Dendritic cell treated with granulocyte-macrophage colony-stimulating factor and Interleukin-4, amounts not matched to agents 40 ng/mL and 50 ng/mL, for 4 days (primary cell): Measurements from ENCODE around the gene STMND1.

Experiments
- H3K27ac Mint-ChIP-seq: one replicate; pipeline ENCODE4 v1.8.0; 2022; ENCODE audit warnings: mild to moderate bottlenecking, mixed read lengths
- H3K27me3 Mint-ChIP-seq: one replicate; pipeline ENCODE4 v1.8.0; 2022; ENCODE audit warnings: mild to moderate bottlenecking, mixed read lengths
- H3K36me3 Mint-ChIP-seq: one replicate; pipeline ENCODE4 v1.8.0; 2022; ENCODE audit warnings: low read depth, mixed read lengths
- H3K4me1 Mint-ChIP-seq: one replicate; pipeline ENCODE4 v1.8.0; 2022; ENCODE audit warnings: low read depth, mixed read lengths
- H3K4me3 Mint-ChIP-seq: one replicate; pipeline ENCODE4 v1.8.0; 2022; ENCODE audit warnings: mild to moderate bottlenecking, moderate library complexity, mixed read lengths
- H3K9me3 Mint-ChIP-seq: one replicate; pipeline ENCODE4 v1.8.0; 2022; ENCODE audit warnings: mixed read lengths
- intact Hi-C: fragments of 100-400 bp; cut with micrococcal nuclease; formaldehyde crosslinking; loops from one replicate; pipeline ENCODE4 v1.15.0; 2022

The STMND1 gene

GRCh38 chr6:17107863-17108262, 6.0 kb downstream of the STMND1 start:
- intact Hi-C loops = no loop called here
- no peaks in the 10 kb centered on the region for H3K9me3 Mint-ChIP-seq
- H3K4me3 Mint-ChIP-seq = no peak overlapping the region
- H3K36me3 Mint-ChIP-seq = no peaks in the 10 kb centered on the region
- H3K27ac Mint-ChIP-seq = no peak overlapping the region
- H3K27me3 Mint-ChIP-seq = peaks cover 25% of the 10 kb centered on the region
- no peaks in the 10 kb centered on the region for H3K4me1 Mint-ChIP-seq

DNA sequence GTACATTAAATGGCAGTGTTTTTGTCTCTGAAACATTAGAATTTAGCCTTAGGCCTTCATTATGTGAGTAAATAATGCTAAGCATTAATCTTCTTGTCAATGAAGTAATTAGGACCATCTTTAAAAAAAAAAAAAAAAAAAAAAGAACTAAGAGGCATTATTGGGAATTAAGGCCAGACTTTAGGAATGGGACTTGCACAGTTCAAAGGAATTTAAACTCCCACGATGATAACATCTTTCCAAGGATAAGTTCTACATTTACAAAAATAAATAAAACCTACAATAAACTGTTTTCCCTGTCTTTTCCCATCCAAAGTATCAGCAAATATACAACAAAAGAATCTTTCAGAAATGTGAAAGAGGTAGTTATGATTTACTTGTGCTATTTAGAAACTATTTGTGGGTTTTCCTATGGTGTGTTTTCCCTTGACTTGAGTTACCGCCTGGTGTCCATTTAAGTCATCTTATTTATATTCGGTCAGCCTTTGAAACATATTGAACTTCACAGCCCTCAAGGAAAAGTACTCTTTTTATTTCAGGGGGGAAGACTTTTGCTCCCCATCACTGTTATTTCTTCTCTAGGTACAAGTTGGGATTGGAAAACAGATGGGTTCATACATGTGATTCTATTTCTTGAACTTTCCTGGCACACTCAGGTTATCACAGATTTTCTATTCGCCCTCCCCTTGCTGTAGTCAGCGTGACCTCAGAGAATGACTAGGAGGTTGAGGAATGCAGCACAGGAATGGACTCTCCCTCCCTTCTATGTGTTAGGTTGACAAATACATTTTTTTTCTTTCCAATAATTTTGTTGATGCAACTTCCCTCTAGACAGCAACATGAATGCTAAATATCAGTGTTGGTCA, 13.6 kb downstream of the STMND1 start:
- no peaks in the 10 kb centered on the region for H3K36me3 Mint-ChIP-seq
- intact Hi-C loops = no loop called here
- peaks cover 8% of the 10 kb centered on the region for H3K4me1 Mint-ChIP-seq
- H3K9me3 Mint-ChIP-seq = no peaks in the 10 kb centered on the region
- H3K27ac Mint-ChIP-seq = no peak overlapping the region
- no peak overlapping the region for H3K4me3 Mint-ChIP-seq
- no peaks in the 10 kb centered on the region for H3K27me3 Mint-ChIP-seq

DNA sequence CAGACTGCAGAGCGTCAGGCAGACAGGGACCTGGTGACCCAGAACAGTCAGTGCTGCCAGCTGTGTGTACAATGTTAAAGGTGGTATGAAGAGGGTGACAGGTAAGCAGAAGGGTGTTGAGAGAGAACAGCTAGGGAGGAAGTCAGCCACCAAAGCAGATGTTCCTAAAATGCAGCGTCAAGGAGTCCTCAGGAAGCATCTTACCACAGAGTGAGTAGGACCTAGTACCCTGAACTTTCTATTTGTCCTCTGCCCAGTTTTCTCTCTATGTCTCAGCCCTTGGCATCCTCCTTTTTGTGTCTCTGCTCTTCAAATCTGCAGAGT, 14.2 kb downstream of the STMND1 start:
- Mint-ChIP-seq H3K27ac (no peak overlapping the region), H3K4me1 (peaks cover 8% of the 10 kb centered on the region), H3K9me3 (no peaks in the 10 kb centered on the region), H3K36me3 (no peaks in the 10 kb centered on the region), H3K4me3 (no peak overlapping the region), H3K27me3 (no peaks in the 10 kb centered on the region)
- intact Hi-C loops = no loop called here

- Mint-ChIP-seq H3K27me3 (no peaks in the 10 kb centered on the region), H3K36me3 (no peaks in the 10 kb centered on the region), H3K4me1 (peaks cover 8% of the 10 kb centered on the region), H3K27ac (no peak overlapping the region), H3K9me3 (no peaks in the 10 kb centered on the region), H3K4me3 (no peak overlapping the region)
- intact Hi-C loops = no loop called here
These were observed 18.2 kb downstream of the STMND1 start for GRCh38 chr6:17120019-17120418.

DNA sequence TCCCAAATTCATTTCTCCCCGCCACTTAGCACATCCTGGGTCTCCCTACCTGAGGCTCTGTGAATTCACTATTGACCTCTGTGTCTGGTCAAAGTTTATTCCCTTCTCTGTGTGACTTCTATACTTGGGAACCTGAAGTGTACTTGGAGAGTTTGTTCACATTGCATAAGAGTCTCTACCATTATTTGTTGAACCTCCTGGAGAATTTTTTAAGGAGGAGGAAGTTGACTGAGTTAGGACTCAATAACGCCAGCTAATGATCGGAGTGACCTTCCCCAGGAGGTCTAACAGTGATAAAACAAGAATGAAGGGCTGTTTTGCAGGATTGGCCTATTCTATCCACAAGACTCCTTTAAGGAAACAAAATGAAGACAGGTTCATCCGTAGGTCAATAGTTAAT, 23.6 kb downstream of the STMND1 start:
- intact Hi-C loops = no loop called here
- H3K9me3 Mint-ChIP-seq = no peaks in the 10 kb centered on the region

GRCh38 chr6:17130786-17131185, 28.9 kb downstream of the STMND1 start:
- peaks cover 4% of the 10 kb centered on the region for H3K27me3 Mint-ChIP-seq
- intact Hi-C loops = no loop called here
- no peak overlapping the region for H3K4me3 Mint-ChIP-seq
- no peaks in the 10 kb centered on the region for H3K36me3 Mint-ChIP-seq
- no peaks in the 10 kb centered on the region for H3K9me3 Mint-ChIP-seq
- H3K4me1 Mint-ChIP-seq = no peaks in the 10 kb centered on the region
- no peak overlapping the region for H3K27ac Mint-ChIP-seq

More for the DNA sequence above, 23.6 kb downstream of the STMND1 start:
- no peak overlapping the region for H3K4me3 Mint-ChIP-seq
- peaks cover 2% of the 10 kb centered on the region for H3K27me3 Mint-ChIP-seq
- no peak overlapping the region for H3K27ac Mint-ChIP-seq
- H3K4me1 Mint-ChIP-seq = no peaks in the 10 kb centered on the region
- no peaks in the 10 kb centered on the region for H3K36me3 Mint-ChIP-seq

DNA sequence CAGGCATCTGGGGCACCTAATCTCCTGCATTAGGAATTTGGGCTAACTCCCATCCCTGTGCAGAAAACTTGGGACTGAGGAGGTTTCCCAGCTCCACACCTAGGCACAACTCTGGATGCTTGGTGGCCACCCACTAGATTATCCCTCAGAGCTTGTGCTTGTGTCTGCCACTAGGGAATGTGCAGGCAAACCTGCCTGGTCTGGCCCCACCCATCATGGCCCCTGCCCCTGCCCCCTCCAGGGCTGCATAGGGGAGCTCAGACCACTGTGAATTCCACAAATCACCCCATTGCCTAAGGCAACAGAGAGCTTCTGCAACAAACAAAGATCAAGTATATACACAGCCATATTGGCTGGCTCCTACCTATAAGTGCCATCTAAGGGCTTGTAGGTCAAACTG, 31.1 kb downstream of the STMND1 start:
- Mint-ChIP-seq H3K36me3 (no peaks in the 10 kb centered on the region), H3K4me3 (no peak overlapping the region), H3K9me3 (peaks cover 10% of the 10 kb centered on the region), H3K27ac (no peak overlapping the region), H3K4me1 (no peaks in the 10 kb centered on the region), H3K27me3 (peaks cover 6% of the 10 kb centered on the region)
- intact Hi-C loops = no loop called here

- Mint-ChIP-seq H3K9me3 (peaks cover 22% of the 10 kb centered on the region), H3K36me3 (no peaks in the 10 kb centered on the region), H3K4me1 (no peaks in the 10 kb centered on the region), H3K27me3 (peaks cover 8% of the 10 kb centered on the region), H3K4me3 (no peak overlapping the region), H3K27ac (no peak overlapping the region)
- intact Hi-C loops = no loop called here
These were observed 36.2 kb downstream of the STMND1 start for GRCh38 chr6:17138033-17138432.

DNA sequence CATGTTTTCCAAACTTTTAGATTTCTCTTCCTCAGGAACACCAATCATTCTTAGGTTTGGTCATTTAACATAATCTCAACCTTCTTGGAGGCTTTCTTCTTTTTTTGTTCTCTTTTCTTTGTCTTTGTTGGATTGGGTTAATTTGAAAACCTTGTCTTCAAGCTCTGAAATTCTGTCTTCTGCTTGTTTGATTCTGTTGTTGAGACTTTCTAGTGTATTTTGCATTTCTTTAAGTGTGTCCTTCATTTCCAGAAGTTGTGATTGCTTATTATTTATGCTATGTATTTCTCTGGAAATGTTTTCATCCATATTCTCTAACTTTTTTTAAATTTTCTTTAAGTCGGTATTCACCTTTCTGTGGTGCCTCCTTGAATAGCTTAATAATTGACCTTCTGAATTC, 42.2 kb downstream of the STMND1 start:
- intact Hi-C loops = no loop called here
- no peaks in the 10 kb centered on the region for H3K36me3 Mint-ChIP-seq
- peaks cover 4% of the 10 kb centered on the region for H3K27me3 Mint-ChIP-seq
- no peaks in the 10 kb centered on the region for H3K4me1 Mint-ChIP-seq
- H3K27ac Mint-ChIP-seq = no peak overlapping the region
- H3K9me3 Mint-ChIP-seq = peaks cover 32% of the 10 kb centered on the region
- no peak overlapping the region for H3K4me3 Mint-ChIP-seq

- H3K36me3 Mint-ChIP-seq = no peaks in the 10 kb centered on the region
- H3K4me1 Mint-ChIP-seq = no peaks in the 10 kb centered on the region
- intact Hi-C loops = no loop called here
- peaks cover 23% of the 10 kb centered on the region for H3K9me3 Mint-ChIP-seq
- H3K27ac Mint-ChIP-seq = no peak overlapping the region
- H3K27me3 Mint-ChIP-seq = peaks cover 2% of the 10 kb centered on the region
- no peak overlapping the region for H3K4me3 Mint-ChIP-seq
These were observed 47.7 kb downstream of the STMND1 start for GRCh38 chr6:17149571-17149970.

DNA sequence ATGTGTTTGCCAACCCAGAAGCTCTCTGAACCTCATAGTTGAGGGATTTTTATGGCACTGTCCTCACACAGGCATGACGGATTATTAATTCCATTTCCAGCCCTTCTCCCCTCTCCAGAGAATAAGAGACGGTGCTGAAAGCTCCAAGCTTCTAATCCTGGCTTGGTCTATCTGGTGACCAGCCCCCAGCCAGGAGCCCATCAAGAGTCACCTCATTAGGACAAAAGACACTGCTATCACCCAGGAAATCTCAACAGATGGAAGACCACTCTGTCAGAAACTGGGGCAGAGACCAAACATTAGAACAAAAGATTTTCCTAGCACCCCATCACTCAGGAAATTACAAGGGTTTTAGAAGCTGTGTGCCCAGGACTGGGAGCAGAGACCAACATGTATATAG, 48.2 kb downstream of the STMND1 start:
- H3K27ac Mint-ChIP-seq = no peak overlapping the region
- H3K9me3 Mint-ChIP-seq = peaks cover 19% of the 10 kb centered on the region
- intact Hi-C loops = loop anchor here (10.0 kb wide), 1 partner anchor 975 kb away; the partner anchor contains the start of gene NHLRC1
- H3K36me3 Mint-ChIP-seq = no peaks in the 10 kb centered on the region
- no peaks in the 10 kb centered on the region for H3K4me1 Mint-ChIP-seq
- peaks cover 2% of the 10 kb centered on the region for H3K27me3 Mint-ChIP-seq
- H3K4me3 Mint-ChIP-seq = no peak overlapping the region

DNA sequence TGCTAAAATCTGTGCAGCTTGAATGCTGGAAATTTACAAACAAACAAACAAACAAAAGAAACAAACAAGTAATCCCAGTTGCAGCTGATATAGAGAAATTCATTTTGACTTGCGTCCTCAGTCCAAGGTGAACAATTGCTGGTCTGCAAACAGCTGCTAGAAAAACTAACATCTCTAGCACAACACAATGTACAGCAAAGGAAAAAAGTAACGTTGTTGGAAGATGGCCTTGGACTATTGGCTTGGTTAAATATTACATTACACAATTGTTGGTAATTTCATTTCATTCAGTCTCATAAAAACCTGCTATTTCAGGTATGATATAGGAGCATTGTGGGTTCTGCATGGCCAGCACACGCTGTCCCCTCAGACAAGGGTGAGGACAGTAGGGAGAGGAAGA, 50.0 kb downstream of the STMND1 start:
- Mint-ChIP-seq H3K4me1 (no peaks in the 10 kb centered on the region), H3K4me3 (no peak overlapping the region), H3K27ac (no peak overlapping the region), H3K36me3 (no peaks in the 10 kb centered on the region), H3K9me3 (peaks cover 8% of the 10 kb centered on the region), H3K27me3 (peaks cover 2% of the 10 kb centered on the region)
- intact Hi-C loops = loop anchor here (10.0 kb wide), 1 partner anchor 973 kb away; the partner anchor contains the start of gene NHLRC1

GRCh38 chr6:17152703-17153102, 50.9 kb downstream of the STMND1 start:
- Mint-ChIP-seq H3K27me3 (peaks cover 2% of the 10 kb centered on the region), H3K4me1 (no peaks in the 10 kb centered on the region), H3K9me3 (peaks cover 8% of the 10 kb centered on the region), H3K27ac (no peak overlapping the region), H3K4me3 (no peak overlapping the region), H3K36me3 (no peaks in the 10 kb centered on the region)
- intact Hi-C loops = loop anchor here (10.0 kb wide), 1 partner anchor 972 kb away; the partner anchor contains the start of gene NHLRC1

DNA sequence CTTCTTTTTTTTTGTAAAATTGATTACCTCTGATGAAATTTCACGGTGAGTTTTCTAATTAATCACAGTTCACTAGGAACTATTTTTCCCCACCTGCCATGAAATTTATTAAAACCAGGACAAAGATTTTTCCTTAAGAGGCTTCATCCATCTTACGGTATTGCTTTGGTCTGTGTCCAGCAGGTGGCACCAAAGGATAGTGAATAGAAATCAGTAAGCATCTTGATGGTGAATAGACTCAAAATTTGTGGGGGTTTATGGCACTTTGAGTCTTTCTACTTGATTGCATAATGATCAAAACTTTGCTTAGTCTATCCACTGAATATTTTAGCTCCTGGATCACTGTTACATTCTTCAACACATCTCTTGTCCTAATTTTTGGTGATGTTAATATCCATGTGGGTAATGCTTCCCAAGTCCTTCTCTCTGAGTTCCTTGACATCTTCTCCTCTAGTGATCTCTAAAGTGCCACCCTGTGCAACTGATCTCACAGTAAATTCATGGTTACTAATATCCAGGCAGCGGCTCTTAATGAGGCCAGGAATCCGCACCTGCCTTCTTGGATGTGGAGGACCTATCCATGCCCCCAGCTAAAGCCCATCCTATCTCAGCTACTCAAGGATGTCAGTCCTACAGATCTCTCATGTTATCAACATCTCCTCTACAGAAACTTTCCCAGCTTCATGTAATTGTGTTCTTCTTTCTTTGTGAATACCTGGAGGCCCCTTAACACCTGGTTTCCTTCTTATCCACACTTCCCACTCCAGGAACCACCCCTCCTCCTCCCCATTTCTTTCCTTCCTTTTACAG, 54.5 kb downstream of the STMND1 start:
- Mint-ChIP-seq H3K27me3 (peaks cover 7% of the 10 kb centered on the region), H3K4me1 (no peaks in the 10 kb centered on the region), H3K9me3 (peaks cover 8% of the 10 kb centered on the region), H3K36me3 (no peaks in the 10 kb centered on the region), H3K4me3 (no peak overlapping the region), H3K27ac (no peak overlapping the region)
- intact Hi-C loops = loop anchor here (1.0 to 10.0 kb wide), 4 partner anchors 428 to 968 kb away; partner anchors contain the start of gene NHLRC1
